ENCODE results near the gene HRAS. TPM values are rescaled to one million over a fixed set of nuclear protein-coding genes. Genes with fewer than 3 reads are reported as not detected.

The HRAS gene
- total and polyA plus RNA-seq, 2 of the 13 experiments (the other 11 are each of a cell fraction or from before 2014, with no cell fraction given), result 32.9 to 50.0 TPM

- TF ChIP-seq PRDM4 (CRISPR knock-in tag; IDR thresholded peaks at IDR 0.05; ENCODE audit: borderline replicate concordance) (no peak), ZNF235 (CRISPR knock-in tag; IDR thresholded peaks at IDR 0.05; ENCODE audit: borderline replicate concordance) (no peak), TBX2 (CRISPR knock-in tag; IDR thresholded peaks at IDR 0.05; ENCODE audit: borderline replicate concordance) (peak; percentile 31; the same call in 1 of the 2 replicates), ZIK1 (CRISPR knock-in tag; IDR thresholded peaks at IDR 0.05; ENCODE audit: borderline replicate concordance, low read depth) (0 out of 2 replicates have a peak, but pooled peaks have one; percentile 2), IKZF4 (CRISPR knock-in tag; IDR thresholded peaks at IDR 0.05; ENCODE audit: borderline replicate concordance, low read depth, not compliant biosample characterization) (peak; percentile 76), ISL2 (CRISPR knock-in tag; IDR thresholded peaks at IDR 0.05) (0 out of 2 replicates have a peak, but pooled peaks have one; percentile 5), CTCF (CRISPR knock-in tag; IDR thresholded peaks at IDR 0.05) (peak; percentile 23; the same call in 1 of the 2 replicates), KMT2A (CRISPR knock-in tag; IDR thresholded peaks at IDR 0.05) (0 out of 2 replicates have a peak, but pooled peaks have one; percentile 33), ZNF430 (CRISPR knock-in tag; IDR thresholded peaks at IDR 0.05) (peak; percentile 37; the same call in 1 of the 2 replicates), EED (CRISPR knock-in tag; IDR thresholded peaks at IDR 0.05) (peak; percentile 29; the same call in 1 of the 2 replicates), POLR2G (IDR thresholded peaks at IDR 0.05; ENCODE audit: low read depth, low read length) (0 out of 2 replicates have a peak, but pooled peaks have one; percentile 7)
- TF ChIP-seq, protein P1, sequence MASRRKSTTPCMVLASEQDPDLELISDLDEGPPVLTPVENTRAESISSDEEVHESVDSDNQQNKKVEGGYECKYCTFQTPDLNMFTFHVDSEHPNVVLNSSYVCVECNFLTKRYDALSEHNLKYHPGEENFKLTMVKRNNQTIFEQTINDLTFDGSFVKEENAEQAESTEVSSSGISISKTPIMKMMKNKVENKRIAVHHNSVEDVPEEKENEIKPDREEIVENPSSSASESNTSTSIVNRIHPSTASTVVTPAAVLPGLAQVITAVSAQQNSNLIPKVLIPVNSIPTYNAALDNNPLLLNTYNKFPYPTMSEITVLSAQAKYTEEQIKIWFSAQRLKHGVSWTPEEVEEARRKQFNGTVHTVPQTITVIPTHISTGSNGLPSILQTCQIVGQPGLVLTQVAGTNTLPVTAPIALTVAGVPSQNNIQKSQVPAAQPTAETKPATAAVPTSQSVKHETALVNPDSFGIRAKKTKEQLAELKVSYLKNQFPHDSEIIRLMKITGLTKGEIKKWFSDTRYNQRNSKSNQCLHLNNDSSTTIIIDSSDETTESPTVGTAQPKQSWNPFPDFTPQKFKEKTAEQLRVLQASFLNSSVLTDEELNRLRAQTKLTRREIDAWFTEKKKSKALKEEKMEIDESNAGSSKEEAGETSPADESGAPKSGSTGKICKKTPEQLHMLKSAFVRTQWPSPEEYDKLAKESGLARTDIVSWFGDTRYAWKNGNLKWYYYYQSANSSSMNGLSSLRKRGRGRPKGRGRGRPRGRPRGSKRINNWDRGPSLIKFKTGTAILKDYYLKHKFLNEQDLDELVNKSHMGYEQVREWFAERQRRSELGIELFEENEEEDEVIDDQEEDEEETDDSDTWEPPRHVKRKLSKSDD (CRISPR knock-in tag; IDR thresholded peaks at IDR 0.05; ENCODE audit: low read depth), result no peak
- TF ChIP-seq, protein P2, sequence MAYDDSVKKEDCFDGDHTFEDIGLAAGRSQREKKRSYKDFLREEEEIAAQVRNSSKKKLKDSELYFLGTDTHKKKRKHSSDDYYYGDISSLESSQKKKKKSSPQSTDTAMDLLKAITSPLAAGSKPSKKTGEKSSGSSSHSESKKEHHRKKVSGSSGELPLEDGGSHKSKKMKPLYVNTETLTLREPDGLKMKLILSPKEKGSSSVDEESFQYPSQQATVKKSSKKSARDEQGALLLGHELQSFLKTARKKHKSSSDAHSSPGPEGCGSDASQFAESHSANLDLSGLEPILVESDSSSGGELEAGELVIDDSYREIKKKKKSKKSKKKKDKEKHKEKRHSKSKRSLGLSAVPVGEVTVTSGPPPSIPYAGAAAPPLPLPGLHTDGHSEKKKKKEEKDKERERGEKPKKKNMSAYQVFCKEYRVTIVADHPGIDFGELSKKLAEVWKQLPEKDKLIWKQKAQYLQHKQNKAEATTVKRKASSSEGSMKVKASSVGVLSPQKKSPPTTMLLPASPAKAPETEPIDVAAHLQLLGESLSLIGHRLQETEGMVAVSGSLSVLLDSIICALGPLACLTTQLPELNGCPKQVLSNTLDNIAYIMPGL (CRISPR knock-in tag; IDR thresholded peaks at IDR 0.05; ENCODE audit: borderline replicate concordance in 1 of 2, low read depth in 1 of 2), result 0 out of 4 replicates have a peak, but pooled peaks of 1 of the 2 experiments have one; percentile 38
- TF ChIP-seq, protein P3, sequence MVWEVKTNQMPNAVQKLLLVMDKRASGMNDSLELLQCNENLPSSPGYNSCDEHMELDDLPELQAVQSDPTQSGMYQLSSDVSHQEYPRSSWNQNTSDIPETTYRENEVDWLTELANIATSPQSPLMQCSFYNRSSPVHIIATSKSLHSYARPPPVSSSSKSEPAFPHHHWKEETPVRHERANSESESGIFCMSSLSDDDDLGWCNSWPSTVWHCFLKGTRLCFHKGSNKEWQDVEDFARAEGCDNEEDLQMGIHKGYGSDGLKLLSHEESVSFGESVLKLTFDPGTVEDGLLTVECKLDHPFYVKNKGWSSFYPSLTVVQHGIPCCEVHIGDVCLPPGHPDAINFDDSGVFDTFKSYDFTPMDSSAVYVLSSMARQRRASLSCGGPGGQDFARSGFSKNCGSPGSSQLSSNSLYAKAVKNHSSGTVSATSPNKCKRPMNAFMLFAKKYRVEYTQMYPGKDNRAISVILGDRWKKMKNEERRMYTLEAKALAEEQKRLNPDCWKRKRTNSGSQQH (CRISPR knock-in tag; IDR thresholded peaks at IDR 0.05; ENCODE audit: low read depth), result peak; percentile 51; the same call in 1 of the 2 replicates
Observed at GRCh38 chr11:567629-568292, 32.4 kb upstream of the HRAS start (continued).
